Measurements from ENCODE around the gene FOCAD. TPM values are rescaled to one million over a fixed set of nuclear protein-coding genes. Genes with fewer than 3 reads are reported as not detected.

FOCAD gene
- total and polyA plus RNA-seq, 2 of the 8 experiments (the other 6 are each of a cell fraction or from before 2014, with no cell fraction given): 22.0 to 38.4 TPM

DNA sequence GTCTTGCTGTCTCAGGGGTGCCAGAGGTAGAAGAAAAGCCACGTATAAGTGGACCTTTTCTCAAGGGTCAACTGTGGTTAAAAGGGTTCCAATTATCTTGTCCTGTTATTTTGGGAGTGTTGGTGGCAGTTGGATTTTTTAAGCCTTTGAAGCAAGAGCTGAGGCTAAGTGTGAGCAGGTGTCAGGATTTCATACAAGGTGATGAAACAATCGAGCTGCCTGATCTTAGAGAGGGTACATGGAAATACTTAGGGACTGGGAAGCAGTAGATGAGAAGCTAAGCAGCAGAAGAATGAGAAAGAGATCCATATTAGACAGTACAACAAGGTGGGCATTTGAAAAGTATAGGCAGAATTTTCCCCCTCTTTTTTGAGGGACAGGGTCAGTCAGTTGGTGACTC is 23.6 kb downstream of the FOCAD start:
- WGBS, 2 experiments (ENCODE audit: extremely low coverage in 1 of 2, insufficient coverage in 1 of 2, insufficient read length in 1 of 2, insufficient replicate concordance in 2 of 2, low coverage in 1 of 2, low lambda C conversion rate in 2 of 2, missing lambda C conversion rate in 1 of 2): 86% methylated on average over 2 of the region's 2 CpGs; no CpG with 5 or more reads in 1 of the 2 experiments
- no peak overlapping the region for H3K9ac ChIP-seq (replicated peaks in 1 of 4; ENCODE audit: extremely low read depth in 1 of 4, low read depth in 3 of 4, low read length in 3 of 4)
- ChIA-PET POLR2A (ENCODE audit: partially characterized antibody) (no interaction called here), CTCF (ENCODE audit: partially characterized antibody) (interaction anchor here (0.6 to 1.1 kb wide), 2 partner anchors 11 to 83 kb away, joined by 3 to 4 read pairs; no protein-coding TSS in a partner anchor)
- no peak overlapping the region for H2BK5ac ChIP-seq (ENCODE audit: low read depth, low read length)
- no peaks in the 10 kb centered on the region for H3K36me3 ChIP-seq (ENCODE audit: control insufficient read depth in 2 of 4, insufficient read depth in 4 of 4, low read length in 3 of 4)
- H3K14ac ChIP-seq (ENCODE audit: insufficient read length): no peak overlapping the region
- H3K23me2 ChIP-seq (ENCODE audit: low read depth, low read length): no peaks in the 10 kb centered on the region
- H4K91ac ChIP-seq (replicated peaks; ENCODE audit: insufficient read length, low read length): no peak overlapping the region
- H2BK120ac ChIP-seq (replicated peaks; ENCODE audit: low read depth, low read length): no peak overlapping the region
- H2AK5ac ChIP-seq (ENCODE audit: low read depth, low read length): no peak overlapping the region
- H2BK20ac ChIP-seq (ENCODE audit: low read length): no peak overlapping the region
- no peak overlapping the region for H3K23ac ChIP-seq (ENCODE audit: insufficient read length)
- H3K4ac ChIP-seq (replicated peaks; ENCODE audit: insufficient read length, low read depth, low read length): no peak overlapping the region
- peaks cover 0 to 13% of the 10 kb centered on the region in 2 experiments; a peak in 1 of 4 replicates for H3K79me2 ChIP-seq (ENCODE audit: control insufficient read depth in 1 of 2, insufficient read depth in 2 of 2, low read length in 2 of 2)
- no peaks in the 10 kb centered on the region for H3K9me3 ChIP-seq (ENCODE audit: insufficient read depth in 2 of 2, low read depth in 1 of 2, low read length in 1 of 2)
- no peak overlapping the region for H2BK12ac ChIP-seq (ENCODE audit: low read depth, low read length)
- H3K27me3 ChIP-seq (replicated peaks in 1 of 4; ENCODE audit: control insufficient read depth in 3 of 4, extremely low read depth in 1 of 4, insufficient read depth in 3 of 4, low read length in 3 of 4): no peaks in the 10 kb centered on the region
- no peak overlapping the region for H4K5ac ChIP-seq (ENCODE audit: insufficient read length, low read depth, low read length)
- no peak overlapping the region for H3K27ac ChIP-seq (ENCODE audit: low read depth, low read length)
- H2BK15ac ChIP-seq (ENCODE audit: low read length): no peak overlapping the region
- H3K4me3 ChIP-seq (ENCODE audit: extremely low read depth in 1 of 4, insufficient read depth in 2 of 4, low read depth in 3 of 4, low read length in 4 of 4): no peak overlapping the region
- no peaks in the 10 kb centered on the region; a peak in 1 of 7 replicates for H3K4me1 ChIP-seq (replicated peaks in 1 of 4; ENCODE audit: control insufficient read depth in 3 of 4, insufficient read depth in 4 of 4, low read length in 3 of 4)
- no peak overlapping the region for H3K56ac ChIP-seq (replicated peaks; ENCODE audit: insufficient read length, low read depth, low read length)
- H3K79me1 ChIP-seq (ENCODE audit: low read depth, low read length): 0 out of 2 replicates have a peak, but pooled peaks cover 3% of the 10 kb centered on the region
- no peak for FAIRE-seq
- peaks cover 0 to 2% of the 10 kb centered on the region in 2 experiments for H4K20me1 ChIP-seq (replicated peaks in 1 of 2; ENCODE audit: control insufficient read depth in 1 of 2, insufficient read depth in 2 of 2, low read length in 2 of 2)
- H4K8ac ChIP-seq (ENCODE audit: extremely low read depth, insufficient read depth, low read length): no peak overlapping the region
- TF ChIP-seq SUZ12 (IDR thresholded peaks at IDR 0.05; ENCODE audit: low read length) (no peak), TAF1 (IDR thresholded peaks at IDR 0.05; ENCODE audit: low read depth, low read length) (no peak), RXRA (IDR thresholded peaks at IDR 0.05; ENCODE audit: insufficient read depth, low read depth, low read length) (no peak)
- no peak for DNase-seq (ENCODE audit: low read depth in 1 of 2, low spot score in 2 of 2)
- no peak overlapping the region for H2AFZ ChIP-seq (ENCODE audit: low read length)
- no peak overlapping the region for H3K4me2 ChIP-seq (ENCODE audit: insufficient read depth in 1 of 2, low read depth in 2 of 2, low read length in 2 of 2)
- H3K18ac ChIP-seq (ENCODE audit: extremely low read depth, low read length): no peak overlapping the region

Measured in H1 (cell line).